Measurements from ENCODE around the gene CLP1. TPM values are rescaled to one million over a fixed set of nuclear protein-coding genes. Genes with fewer than 3 reads are reported as not detected.
"Not testable (repeated sequence)": the region's sequence is repeated elsewhere in the genome, so short reads cannot be mapped to it uniquely, and the experiment has no call there.

Gene CLP1
- total RNA-seq, 1 donor = 19.0 TPM

GRCh38 chr11:57668434-57668782 lies 10.8 kb downstream of the CLP1 start:
- DNase-seq (ENCODE audit: low read depth) = no peak
- H3K4me3 ChIP-seq (ENCODE audit: low read depth, low read length) = peak overlapping the region; percentile 98
- TF ChIP-seq CTCF (IDR thresholded peaks at IDR 0.05; ENCODE audit: insufficient read depth, low read depth, low read length) = no peak

GRCh38 chr11:57674251-57674650 lies 16.7 kb downstream of the CLP1 start:
- no peak for DNase-seq (ENCODE audit: low read depth)
- no peak overlapping the region for H3K4me3 ChIP-seq (ENCODE audit: low read depth, low read length)
- TF ChIP-seq CTCF (IDR thresholded peaks at IDR 0.05; ENCODE audit: insufficient read depth, low read depth, low read length) = no peak

DNA sequence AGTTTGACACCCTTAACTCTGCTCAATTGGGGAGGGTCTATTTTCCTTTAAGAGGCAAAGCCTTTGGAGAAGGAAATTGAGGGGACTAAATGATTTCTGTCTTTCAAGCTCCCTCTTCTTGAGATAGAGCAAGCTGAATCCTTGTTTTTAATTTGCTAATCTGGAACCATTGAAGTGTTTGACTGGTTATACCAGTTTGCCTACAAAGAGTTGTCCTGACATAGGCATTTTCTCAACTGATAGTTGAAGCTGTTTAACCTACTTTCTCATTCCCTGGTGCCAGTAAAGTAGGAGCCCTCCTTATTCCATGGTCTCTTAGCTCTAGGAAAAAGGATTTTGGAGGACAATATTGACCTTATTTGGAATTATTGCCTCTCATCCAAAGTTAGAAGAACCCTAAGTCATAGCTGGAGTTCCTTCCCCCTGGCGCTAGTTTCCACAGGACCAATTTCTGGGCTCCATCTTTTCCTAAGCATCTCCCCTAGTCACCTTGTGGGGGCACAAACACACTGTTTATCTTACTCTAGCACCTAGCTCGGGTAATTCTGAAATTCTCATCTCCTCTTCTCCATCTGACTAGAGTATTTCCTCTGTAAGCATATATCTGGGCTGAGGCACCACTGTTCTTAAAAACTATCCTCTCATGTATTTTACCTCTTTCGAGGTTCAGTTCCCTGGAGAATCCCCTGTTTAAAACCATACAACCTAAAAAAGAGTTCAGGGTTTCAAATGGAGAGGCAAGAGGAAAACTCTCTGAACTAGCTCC lies 17.8 kb downstream of the CLP1 start:
- no peak overlapping the region for H3K4me3 ChIP-seq (ENCODE audit: low read depth, low read length)
- DNase-seq (ENCODE audit: low read depth) = no peak
- no peak for TF ChIP-seq CTCF (IDR thresholded peaks at IDR 0.05; ENCODE audit: insufficient read depth, low read depth, low read length)

DNA sequence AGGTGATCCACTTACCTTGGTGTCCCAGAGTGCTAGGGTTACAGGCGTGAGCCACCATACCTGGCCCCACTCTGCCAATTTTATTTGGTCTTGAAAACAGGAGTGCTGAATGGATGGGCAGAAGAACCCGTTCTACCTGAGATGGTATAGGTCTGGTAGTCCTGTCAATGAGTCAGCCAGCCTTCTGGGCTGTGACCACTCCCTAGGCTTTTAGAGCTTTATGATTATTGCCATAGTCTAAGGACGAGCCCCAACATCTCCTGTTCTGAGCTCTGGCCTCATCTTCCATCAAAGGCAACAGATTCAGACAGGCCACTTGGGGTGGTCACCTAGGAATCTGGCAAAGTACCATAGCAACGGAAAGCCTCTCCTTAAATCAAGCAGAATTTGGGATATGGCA lies 21.8 kb downstream of the CLP1 start:
- no peak for DNase-seq (ENCODE audit: low read depth)
- no peak for TF ChIP-seq CTCF (IDR thresholded peaks at IDR 0.05; ENCODE audit: insufficient read depth, low read depth, low read length)
- no peak overlapping the region for H3K4me3 ChIP-seq (ENCODE audit: low read depth, low read length)

DNA sequence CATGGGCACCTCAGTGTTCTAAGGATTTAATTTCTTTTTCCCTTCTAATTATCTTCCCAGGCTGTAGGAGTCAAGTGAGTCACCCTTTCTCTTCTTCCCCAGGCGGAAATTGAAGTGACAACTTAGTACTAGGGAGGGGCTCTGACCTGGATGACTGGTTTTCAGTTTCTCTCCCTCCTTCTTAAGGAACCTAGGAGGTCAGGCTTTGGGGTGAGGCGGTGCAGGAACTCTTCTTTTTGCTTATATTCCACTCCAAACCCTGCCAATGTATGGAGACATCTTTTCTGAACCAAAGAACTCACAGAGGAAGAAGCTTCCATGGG lies 23.0 kb downstream of the CLP1 start:
- peak; percentile 41 for DNase-seq (ENCODE audit: low read depth)
- TF ChIP-seq CTCF (IDR thresholded peaks at IDR 0.05; ENCODE audit: insufficient read depth, low read depth, low read length) = no peak

GRCh38 chr11:57681168-57681567 lies 23.6 kb downstream of the CLP1 start:
- H3K4me3 ChIP-seq (ENCODE audit: low read depth, low read length) = no peak overlapping the region
- no peak for DNase-seq (ENCODE audit: low read depth)
- no peak for TF ChIP-seq CTCF (IDR thresholded peaks at IDR 0.05; ENCODE audit: insufficient read depth, low read depth, low read length)

More for the DNA sequence above, 23.0 kb downstream of the CLP1 start:
- no peak overlapping the region for H3K4me3 ChIP-seq (ENCODE audit: low read depth, low read length)

GRCh38 chr11:57690474-57690873 lies 32.9 kb downstream of the CLP1 start:
- H3K4me3 ChIP-seq (ENCODE audit: low read depth, low read length); DNase-seq (ENCODE audit: low read depth): not testable (repeated sequence)

Measured in fibroblast of villous mesenchyme (primary cell).